ENCODE measurements around the gene DDX4. TPM values are rescaled to one million over a fixed set of nuclear protein-coding genes. Genes with fewer than 3 reads are reported as not detected.

Gene DDX4
- total RNA-seq, 6 donors from 2014 or later = not detected

DNA sequence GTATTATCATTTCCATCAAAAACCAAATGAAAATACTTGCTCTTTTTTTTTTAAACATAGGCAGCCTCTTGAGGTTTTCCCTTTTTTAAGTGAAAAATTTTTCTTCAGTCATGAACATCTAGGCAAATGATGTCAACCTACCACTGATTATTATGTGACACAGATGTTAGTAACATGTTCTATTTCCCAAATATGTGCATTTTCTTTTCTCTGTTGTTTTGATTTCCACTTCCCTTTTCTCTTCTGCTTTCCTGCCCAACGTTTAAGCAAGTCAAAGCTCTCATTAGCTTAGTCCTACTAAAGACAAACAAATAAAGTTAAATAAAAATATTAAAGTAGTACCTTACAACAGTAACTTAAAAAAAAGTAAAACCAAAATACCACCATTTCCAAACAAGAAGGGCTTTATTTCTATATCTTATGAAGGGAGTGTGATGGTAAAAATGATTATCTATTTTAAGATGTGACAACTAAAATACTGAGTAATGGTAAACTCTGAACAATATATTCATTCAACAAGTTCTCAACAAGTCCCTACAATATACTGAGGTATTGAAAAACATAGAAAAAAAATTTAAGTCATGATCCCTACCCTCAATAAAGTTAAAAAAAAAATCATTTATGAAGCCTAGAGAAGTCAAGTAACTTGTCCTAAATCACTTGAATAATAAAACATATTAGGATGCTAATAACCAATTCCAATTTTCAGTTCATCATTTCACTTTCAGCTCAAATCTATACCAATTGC, 35.1 kb upstream of the DDX4 start:
- H3K27me3 ChIP-seq = no peaks in the 10 kb centered on the region
- ATAC-seq (ENCODE audit: low FRiP score in 2 of 2) (no peak), DNase-seq (no peak)
- no peak overlapping the region for H3K27ac ChIP-seq
- H3K36me3 ChIP-seq = peaks cover 0 to 5% (median 0%) of the 10 kb centered on the region in 4 donors
- no peak for TF ChIP-seq POLR2AphosphoS5 (IDR thresholded peaks at IDR 0.05)
- TF ChIP-seq POLR2A (IDR thresholded peaks at IDR 0.05) = no peak
- TF ChIP-seq EP300 (IDR thresholded peaks at IDR 0.05) = no peak
- TF ChIP-seq, protein P1, sequence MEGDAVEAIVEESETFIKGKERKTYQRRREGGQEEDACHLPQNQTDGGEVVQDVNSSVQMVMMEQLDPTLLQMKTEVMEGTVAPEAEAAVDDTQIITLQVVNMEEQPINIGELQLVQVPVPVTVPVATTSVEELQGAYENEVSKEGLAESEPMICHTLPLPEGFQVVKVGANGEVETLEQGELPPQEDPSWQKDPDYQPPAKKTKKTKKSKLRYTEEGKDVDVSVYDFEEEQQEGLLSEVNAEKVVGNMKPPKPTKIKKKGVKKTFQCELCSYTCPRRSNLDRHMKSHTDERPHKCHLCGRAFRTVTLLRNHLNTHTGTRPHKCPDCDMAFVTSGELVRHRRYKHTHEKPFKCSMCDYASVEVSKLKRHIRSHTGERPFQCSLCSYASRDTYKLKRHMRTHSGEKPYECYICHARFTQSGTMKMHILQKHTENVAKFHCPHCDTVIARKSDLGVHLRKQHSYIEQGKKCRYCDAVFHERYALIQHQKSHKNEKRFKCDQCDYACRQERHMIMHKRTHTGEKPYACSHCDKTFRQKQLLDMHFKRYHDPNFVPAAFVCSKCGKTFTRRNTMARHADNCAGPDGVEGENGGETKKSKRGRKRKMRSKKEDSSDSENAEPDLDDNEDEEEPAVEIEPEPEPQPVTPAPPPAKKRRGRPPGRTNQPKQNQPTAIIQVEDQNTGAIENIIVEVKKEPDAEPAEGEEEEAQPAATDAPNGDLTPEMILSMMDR (IDR thresholded peaks at IDR 0.05) = no peak
- WGBS, 2 donors = 8 to 10% methylated on average over 1 of the region's 1 CpG
- no peaks in the 10 kb centered on the region for H3K9me3 ChIP-seq
- H3K4me1 ChIP-seq = peaks cover 0 to 5% (median 0%) of the 10 kb centered on the region in 4 donors
- no peak overlapping the region for H3K4me3 ChIP-seq

DNA sequence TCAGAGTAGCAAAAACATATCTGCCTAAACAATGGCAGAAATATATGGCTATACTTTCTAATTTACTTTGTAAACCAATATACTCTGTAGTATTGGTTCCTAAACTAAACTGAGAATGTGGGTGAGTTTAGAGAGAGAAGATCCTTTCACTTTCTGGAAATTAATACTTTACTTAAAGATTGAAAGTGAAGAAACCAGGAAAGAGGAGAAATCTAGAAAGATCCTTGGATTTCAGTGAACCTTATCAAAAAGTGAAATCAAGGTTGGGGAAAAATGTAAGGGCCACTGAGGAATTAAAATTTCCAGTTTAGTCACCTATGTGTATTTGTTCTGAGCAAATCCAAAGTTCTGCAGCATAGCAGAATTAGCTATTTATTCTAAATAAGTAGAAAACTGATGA, 31.6 kb upstream of the DDX4 start:
- no peak for ATAC-seq (ENCODE audit: low FRiP score in 2 of 2)
- Histone ChIP-seq H3K27ac (no peak overlapping the region), H3K27me3 (no peaks in the 10 kb centered on the region), H3K4me3 (no peak overlapping the region), H3K9me3 (no peaks in the 10 kb centered on the region), H3K36me3 (peaks cover 0 to 4% (median 0%) of the 10 kb centered on the region in 4 donors), H3K4me1 (peaks cover 4 to 9% (median 6%) of the 10 kb centered on the region in 4 donors)
- DNase-seq = no peak
- no peak for TF ChIP-seq POLR2A (IDR thresholded peaks at IDR 0.05)
- TF ChIP-seq POLR2AphosphoS5 (IDR thresholded peaks at IDR 0.05) = no peak
- TF ChIP-seq, protein P1 (IDR thresholded peaks at IDR 0.05) = no peak
- TF ChIP-seq EP300 (IDR thresholded peaks at IDR 0.05) = no peak

DNA sequence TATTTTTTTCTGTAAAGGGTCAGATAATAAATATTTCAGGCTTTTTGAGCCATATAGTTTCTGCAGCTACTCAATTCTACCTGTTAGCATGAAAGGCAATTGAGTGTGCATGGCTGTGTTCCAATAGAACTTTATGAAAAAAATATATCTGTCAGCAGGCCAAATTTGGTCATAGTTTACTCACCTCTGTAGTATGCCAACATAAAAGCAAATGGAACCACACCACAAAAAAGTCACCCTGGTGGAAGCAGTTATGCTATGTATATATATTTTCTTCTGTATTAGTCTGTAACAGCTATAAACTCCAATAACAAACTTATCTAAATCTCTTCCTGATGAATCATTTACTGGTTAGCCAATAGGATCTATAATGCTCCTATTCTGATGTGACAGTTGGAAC, 29.1 kb upstream of the DDX4 start:
- Histone ChIP-seq H3K27ac (no peak overlapping the region), H3K4me1 (peaks cover 5 to 22% (median 10%) of the 10 kb centered on the region in 4 donors), H3K27me3 (no peaks in the 10 kb centered on the region), H3K9me3 (no peaks in the 10 kb centered on the region), H3K36me3 (peaks cover 0 to 3% (median 0%) of the 10 kb centered on the region in 4 donors), H3K4me3 (no peak overlapping the region)
- TF ChIP-seq POLR2AphosphoS5 (IDR thresholded peaks at IDR 0.05) (no peak), POLR2A (IDR thresholded peaks at IDR 0.05) (no peak), EP300 (IDR thresholded peaks at IDR 0.05) (no peak)
- TF ChIP-seq, protein P1 (IDR thresholded peaks at IDR 0.05) = no peak
- DNase-seq (no peak), ATAC-seq (ENCODE audit: low FRiP score in 2 of 2) (no peak)

DNA sequence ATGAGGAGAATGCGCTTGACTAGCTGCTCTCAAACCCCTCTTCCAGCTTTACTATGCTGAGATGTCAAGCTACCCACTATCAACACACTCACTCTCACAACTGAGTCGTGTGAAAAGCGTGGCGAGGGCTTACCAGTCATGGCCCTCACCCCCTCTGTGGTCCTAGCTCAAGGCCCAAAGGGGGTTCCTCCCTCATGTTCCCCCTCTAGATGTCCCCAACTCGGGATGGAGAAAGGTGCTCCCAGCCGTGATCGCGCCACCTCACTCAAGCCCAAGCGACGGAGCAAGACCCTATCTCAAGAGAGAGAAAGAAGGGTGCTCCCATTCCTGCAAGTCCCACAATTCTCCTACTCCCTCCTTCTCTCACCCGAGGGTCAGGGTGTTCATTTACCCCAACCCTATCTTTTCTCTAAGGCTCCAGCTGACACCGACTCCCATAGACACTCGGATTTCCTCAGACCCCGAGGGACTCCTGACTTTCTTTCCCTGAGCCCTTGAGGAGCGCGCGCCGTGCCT, 26.3 kb upstream of the DDX4 start:
- Histone ChIP-seq H3K4me1 (peaks cover 5 to 22% (median 10%) of the 10 kb centered on the region in 4 donors), H3K27ac (peak overlapping the region; percentile 45 to 86 (median 76)), H3K36me3 (no peaks in the 10 kb centered on the region), H3K4me3 (peak overlapping the region; percentile 69 to 95 (median 90)), H3K27me3 (no peaks in the 10 kb centered on the region), H3K9me3 (no peaks in the 10 kb centered on the region)
- ATAC-seq (ENCODE audit: low FRiP score in 2 of 2) = peak in 1 of 2 donors; percentile 28
- WGBS, 2 donors = 7 to 13% methylated on average over 17 to 18 of the region's 18 CpGs
- TF ChIP-seq, protein P1 (IDR thresholded peaks at IDR 0.05) = no peak
- TF ChIP-seq POLR2A (IDR thresholded peaks at IDR 0.05) = no peak
- no peak for TF ChIP-seq EP300 (IDR thresholded peaks at IDR 0.05)
- TF ChIP-seq POLR2AphosphoS5 (IDR thresholded peaks at IDR 0.05) = no peak
- DNase-seq = no peak

Measured in upper lobe of left lung (tissue), 6 donors.